CD14-positive monocyte (primary cell): Measurements from ENCODE around the gene PLEKHG1. TPM values are rescaled to one million over a fixed set of nuclear protein-coding genes. Genes with fewer than 3 reads are reported as not detected.
A peak's percentile ranks its signal among the peaks of the same experiment; 100 is the strongest.

Source experiments
- DNase-seq, 3 donors: peaks; one replicate each; pipeline ENCODE4 v3.0.0-alpha.2; 2011 to 2022
- H2AFZ ChIP-seq: 2 replicates; pipeline ENCODE4 v1.6.0; 2012; ENCODE audit warnings: mild to moderate bottlenecking, low read depth, low read length, inconsistent platforms; ENCODE audit not compliant: insufficient read depth, poor library complexity, severe bottlenecking
- H3K27ac ChIP-seq, 2 donors: 1 replicate in 1 of 2; 2 replicates in 1 of 2; pipeline ENCODE4 v1.5.1; 2012 to 2013; ENCODE audit warnings: low read length in 2 of 2, control low read depth in 1 of 2, inconsistent platforms in 1 of 2, low read depth in 1 of 2, mild to moderate bottlenecking in 1 of 2
- H3K27me3 ChIP-seq, 2 donors: one replicate each; pipeline versions ENCODE4 v1.6.0 to v1.6.1; 2011 to 2013; ENCODE audit warnings: low read length in 2 of 2; ENCODE audit not compliant: control insufficient read depth in 2 of 2, insufficient read depth in 2 of 2
- H3K36me3 ChIP-seq, 2 donors: replicated peaks in 1 of 2; 1 replicate in 1 of 2; 2 replicates in 1 of 2; pipeline versions ENCODE4 v1.5.1 to v1.6.1; 2012 to 2013; ENCODE audit warnings: low read length in 2 of 2, control low read depth in 1 of 2, inconsistent platforms in 1 of 2, mild to moderate bottlenecking in 1 of 2; ENCODE audit not compliant: insufficient read depth in 2 of 2, control insufficient read depth in 1 of 2
- H3K4me1 ChIP-seq, 2 donors: 1 replicate in 1 of 2; 2 replicates in 1 of 2; pipeline versions ENCODE4 v1.5.1 to v1.6.1; 2012 to 2013; ENCODE audit warnings: low read length in 2 of 2, control low read depth in 1 of 2, inconsistent platforms in 1 of 2, mild to moderate bottlenecking in 1 of 2, moderate library complexity in 1 of 2; ENCODE audit not compliant: insufficient read depth in 2 of 2, control insufficient read depth in 1 of 2
- H3K4me2 ChIP-seq: replicated peaks from 2 replicates; pipeline ENCODE3; 2012; ENCODE audit warnings: low read length, moderate library complexity, mild to moderate bottlenecking; ENCODE audit not compliant: poor library complexity, severe bottlenecking; ENCODE audit errors: extremely low read depth
- H3K4me3 ChIP-seq, 3 experiments: fragments of 200-600 bp in 1 of 3; sonication (generic) in 1 of 3; replicated peaks in 1 of 3; 1 replicate in 2 of 3; 2 replicates in 1 of 3; pipeline ENCODE4 v1.5.1; 2011 to 2013; ENCODE audit warnings: low read length in 3 of 3, mild to moderate bottlenecking in 3 of 3, control low read depth in 2 of 3, low read depth in 2 of 3, inconsistent platforms in 1 of 3, moderate library complexity in 1 of 3
- H3K79me2 ChIP-seq: 2 replicates; pipeline ENCODE4 v1.6.0; 2012; ENCODE audit warnings: mild to moderate bottlenecking, control low read depth, inconsistent platforms, low read length, moderate library complexity; ENCODE audit not compliant: insufficient read depth
- H3K9ac ChIP-seq: 2 replicates; pipeline ENCODE4 v1.6.0; 2017; ENCODE audit warnings: low read length, mild to moderate bottlenecking; ENCODE audit not compliant: insufficient read depth, poor library complexity, severe bottlenecking
- H3K9me3 ChIP-seq, 2 donors: replicated peaks in 1 of 2; 1 replicate in 1 of 2; 2 replicates in 1 of 2; pipeline versions ENCODE4 v1.5.1 to v1.6.1; 2012 to 2013; ENCODE audit warnings: low read length in 2 of 2, control low read depth in 1 of 2; ENCODE audit not compliant: control insufficient read depth in 1 of 2, insufficient read depth in 1 of 2
- H4K20me1 ChIP-seq: 2 replicates; pipeline ENCODE4 v1.6.0; 2012; ENCODE audit warnings: mild to moderate bottlenecking, low read length, control low read depth, moderate library complexity; ENCODE audit not compliant: insufficient read depth
- H3K27ac Mint-ChIP-seq, 7 donors: one replicate each; pipeline ENCODE4 v1.8.0; 2020; ENCODE audit warnings: mild to moderate bottlenecking in 7 of 7, mixed read lengths in 7 of 7, moderate library complexity in 6 of 7, inconsistent platforms in 2 of 7
- H3K27me3 Mint-ChIP-seq, 3 donors: one replicate each; pipeline ENCODE4 v1.8.0; 2021 to 2022; ENCODE audit warnings: low read depth in 3 of 3, mild to moderate bottlenecking in 3 of 3, mixed read lengths in 3 of 3, moderate library complexity in 3 of 3, inconsistent platforms in 1 of 3
- H3K36me3 Mint-ChIP-seq, 2 donors: one replicate each; pipeline ENCODE4 v1.8.0; 2020; ENCODE audit warnings: mixed read lengths in 2 of 2, inconsistent platforms in 1 of 2, mild to moderate bottlenecking in 1 of 2
- H3K4me1 Mint-ChIP-seq: one replicate; pipeline ENCODE4 v1.8.0; 2020; ENCODE audit warnings: mild to moderate bottlenecking, mixed read lengths
- H3K4me3 Mint-ChIP-seq, 2 donors: one replicate each; pipeline ENCODE4 v1.8.0; 2020; ENCODE audit warnings: mild to moderate bottlenecking in 2 of 2, mixed read lengths in 2 of 2, moderate library complexity in 1 of 2
- H3K9me3 Mint-ChIP-seq, 7 donors: one replicate each; pipeline ENCODE4 v1.8.0; 2020 to 2022; ENCODE audit warnings: mixed read lengths in 7 of 7, mild to moderate bottlenecking in 6 of 7, moderate library complexity in 6 of 7, inconsistent platforms in 2 of 7
- WGBS: methylation state at CpG from one replicate; pipeline ENCODE4 v1.1.5; 2013; ENCODE audit warnings: missing lambda C conversion rate; ENCODE audit not compliant: insufficient coverage; 5-methylcytosine and 5-hydroxymethylcytosine counted together
- intact Hi-C, 2 donors: fragments of 100-400 bp; cut with micrococcal nuclease; formaldehyde crosslinking; loops; one replicate each; pipeline versions ENCODE4 v1.15.0 to v1.15.1; 2023
- polyA plus RNA-seq, 3 donors: library from polyadenylated mRNA; depleted of rRNA in 1 of 3; unstranded in 2 of 3; stranded (reverse) in 1 of 3; fragments of 300-500 nt in 2 of 3; fragments of >200 nt in 1 of 3; fragmentation: Illumina TruSeq in 2 of 3; gene quantifications; 1 replicate in 2 of 3; 2 replicates in 1 of 3; pipeline ENCODE4 v1.2.3, GENCODE V29; 2012 to 2021
- TF ChIP-seq, protein P1 (sequence below): fragments of 200-600 bp; IDR thresholded peaks from one replicate; pipeline ENCODE4 v1.8.0; 2022; ENCODE audit warnings: antibody characterized with exemption, mild to moderate bottlenecking

PLEKHG1 gene
- polyA plus RNA-seq, 3 donors, result 0.02 to 0.15 (median 0.08) TPM

DNA sequence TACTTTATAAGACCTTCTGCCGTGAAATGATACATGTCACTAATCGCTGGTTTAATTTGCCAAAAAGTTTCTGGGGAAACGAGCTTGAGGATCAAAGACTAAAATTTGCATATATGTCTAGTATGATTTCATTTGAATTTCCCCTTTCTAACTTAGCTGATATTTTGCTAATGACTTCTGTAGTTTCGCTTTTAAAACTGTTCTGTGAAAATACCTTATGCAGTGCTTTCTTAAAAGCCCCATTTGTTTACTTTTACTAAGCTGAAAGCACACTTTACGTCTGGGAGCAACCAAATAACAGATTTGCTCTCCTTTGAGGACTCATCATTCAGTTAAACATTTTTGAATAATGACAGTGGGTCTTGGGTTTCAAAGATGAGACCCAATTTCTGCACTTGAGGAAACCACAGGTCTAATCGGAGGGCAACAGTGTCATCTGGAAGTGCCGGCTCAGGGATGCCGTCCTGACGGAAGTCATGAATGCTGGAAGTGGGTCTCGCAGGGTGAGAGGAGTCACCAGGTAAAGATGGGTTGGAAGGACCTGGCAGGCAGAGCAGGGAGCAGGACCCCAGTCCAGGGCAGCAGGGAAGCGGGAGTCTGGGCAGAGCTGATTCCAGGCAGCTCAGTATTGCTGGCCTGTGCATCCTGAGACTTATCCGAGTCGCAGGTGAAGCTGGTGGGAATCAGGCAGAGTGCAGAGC lies 33.2 kb downstream of the PLEKHG1 start:
- H3K27ac ChIP-seq, result no peak overlapping the region
- H3K4me1 ChIP-seq, result peaks cover 3 to 7% of the 10 kb centered on the region in 2 donors
- Mint-ChIP-seq H3K27ac (peak overlapping the region in 3 of 7 donors; percentile 3 to 81 (median 11)), H3K4me3 (peak overlapping the region; percentile 67 to 86), H3K4me1 (peaks cover 13% of the 10 kb centered on the region), H3K27me3 (peaks cover 8 to 18% (median 12%) of the 10 kb centered on the region in 3 donors), H3K36me3 (no peaks in the 10 kb centered on the region), H3K9me3 (no peaks in the 10 kb centered on the region)
- H3K79me2 ChIP-seq, result no peaks in the 10 kb centered on the region
- peak overlapping the region; percentile 65 for H3K4me2 ChIP-seq
- no peak for DNase-seq
- peak overlapping the region in 2 of 3 experiments; percentile 10 to 63 for H3K4me3 ChIP-seq
- TF ChIP-seq, protein P1, sequence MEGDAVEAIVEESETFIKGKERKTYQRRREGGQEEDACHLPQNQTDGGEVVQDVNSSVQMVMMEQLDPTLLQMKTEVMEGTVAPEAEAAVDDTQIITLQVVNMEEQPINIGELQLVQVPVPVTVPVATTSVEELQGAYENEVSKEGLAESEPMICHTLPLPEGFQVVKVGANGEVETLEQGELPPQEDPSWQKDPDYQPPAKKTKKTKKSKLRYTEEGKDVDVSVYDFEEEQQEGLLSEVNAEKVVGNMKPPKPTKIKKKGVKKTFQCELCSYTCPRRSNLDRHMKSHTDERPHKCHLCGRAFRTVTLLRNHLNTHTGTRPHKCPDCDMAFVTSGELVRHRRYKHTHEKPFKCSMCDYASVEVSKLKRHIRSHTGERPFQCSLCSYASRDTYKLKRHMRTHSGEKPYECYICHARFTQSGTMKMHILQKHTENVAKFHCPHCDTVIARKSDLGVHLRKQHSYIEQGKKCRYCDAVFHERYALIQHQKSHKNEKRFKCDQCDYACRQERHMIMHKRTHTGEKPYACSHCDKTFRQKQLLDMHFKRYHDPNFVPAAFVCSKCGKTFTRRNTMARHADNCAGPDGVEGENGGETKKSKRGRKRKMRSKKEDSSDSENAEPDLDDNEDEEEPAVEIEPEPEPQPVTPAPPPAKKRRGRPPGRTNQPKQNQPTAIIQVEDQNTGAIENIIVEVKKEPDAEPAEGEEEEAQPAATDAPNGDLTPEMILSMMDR, result no peak
- H3K36me3 ChIP-seq, result no peaks in the 10 kb centered on the region
- intact Hi-C loops, result no loop called here
- 47% methylated on average over 8 of the region's 13 CpGs for WGBS
- peak overlapping the region; percentile 58 for H2AFZ ChIP-seq
- peak overlapping the region; percentile 11 for H3K9ac ChIP-seq
- H3K27me3 ChIP-seq, result no peaks in the 10 kb centered on the region
- no peaks in the 10 kb centered on the region for H3K9me3 ChIP-seq
- no peaks in the 10 kb centered on the region for H4K20me1 ChIP-seq

DNA sequence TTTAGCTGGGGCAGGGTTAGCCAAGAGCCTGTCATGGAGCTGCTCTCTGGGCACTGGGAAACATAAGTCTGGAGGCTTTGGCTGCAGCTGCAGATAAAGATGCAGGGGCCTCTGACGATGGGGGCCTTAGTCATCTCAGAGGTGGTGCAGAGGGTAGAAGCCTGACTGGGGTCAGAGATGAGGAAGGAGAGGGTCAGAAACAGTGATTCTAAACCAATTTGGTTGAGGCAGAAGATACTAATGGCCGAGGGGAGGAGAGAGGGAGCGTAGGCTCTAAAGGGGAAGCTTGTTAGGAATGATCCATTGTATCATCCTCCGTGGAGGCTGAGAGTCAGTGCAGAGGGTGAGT lies 33.8 kb downstream of the PLEKHG1 start:
- peak overlapping the region; percentile 67 to 86 for H3K4me3 Mint-ChIP-seq
- Histone ChIP-seq H3K4me3 (peak overlapping the region in 1 of 3 experiments; percentile 63), H3K9me3 (no peaks in the 10 kb centered on the region), H4K20me1 (no peaks in the 10 kb centered on the region), H3K27ac (no peak overlapping the region), H3K27me3 (no peaks in the 10 kb centered on the region), H3K79me2 (no peaks in the 10 kb centered on the region), H3K9ac (peak overlapping the region; percentile 11), H3K36me3 (no peaks in the 10 kb centered on the region), H2AFZ (peak overlapping the region; percentile 58), H3K4me2 (peak overlapping the region; percentile 65), H3K4me1 (peaks cover 3 to 7% of the 10 kb centered on the region in 2 donors)
- intact Hi-C loops, result no loop called here
- H3K9me3 Mint-ChIP-seq, result no peaks in the 10 kb centered on the region
- TF ChIP-seq, protein P1, result no peak
- no peaks in the 10 kb centered on the region for H3K36me3 Mint-ChIP-seq
- peaks cover 13% of the 10 kb centered on the region for H3K4me1 Mint-ChIP-seq
- 94% methylated on average over 3 of the region's 4 CpGs for WGBS
- peaks cover 8 to 18% (median 15%) of the 10 kb centered on the region in 3 donors for H3K27me3 Mint-ChIP-seq
- no peak for DNase-seq
- peak overlapping the region in 2 of 7 donors; percentile 3 to 81 for H3K27ac Mint-ChIP-seq
